Glutamatergic neuron (in vitro differentiated cells): ENCODE results near the gene ITPR1. TPM values are rescaled to one million over a fixed set of nuclear protein-coding genes. Genes with fewer than 3 reads are reported as not detected.

Source experiments
- DNase-seq: peaks from one replicate; pipeline ENCODE4 v3.0.0; 2022
- H3K27ac Mint-ChIP-seq: one replicate; pipeline ENCODE4 v1.8.0; 2020; ENCODE audit warnings: mild to moderate bottlenecking, mixed read lengths, inconsistent platforms; ENCODE audit not compliant: unreplicated experiment
- H3K27me3 Mint-ChIP-seq: one replicate; pipeline ENCODE4 v1.8.0; 2020; ENCODE audit warnings: mild to moderate bottlenecking, moderate library complexity, mixed read lengths, inconsistent platforms; ENCODE audit not compliant: unreplicated experiment
- H3K36me3 Mint-ChIP-seq: one replicate; pipeline ENCODE4 v1.8.0; 2020; ENCODE audit warnings: mild to moderate bottlenecking, mixed read lengths, inconsistent platforms; ENCODE audit not compliant: unreplicated experiment
- H3K4me1 Mint-ChIP-seq: one replicate; pipeline ENCODE4 v1.8.0; 2020; ENCODE audit warnings: mild to moderate bottlenecking, low read depth, mixed read lengths, inconsistent platforms; ENCODE audit not compliant: unreplicated experiment
- H3K4me3 Mint-ChIP-seq: one replicate; pipeline ENCODE4 v1.8.0; 2020; ENCODE audit warnings: mild to moderate bottlenecking, mixed read lengths, inconsistent platforms; ENCODE audit not compliant: unreplicated experiment
- H3K9me3 Mint-ChIP-seq: one replicate; pipeline ENCODE4 v1.8.0; 2020; ENCODE audit warnings: mild to moderate bottlenecking, moderate library complexity, mixed read lengths, inconsistent platforms; ENCODE audit not compliant: unreplicated experiment
- CTCF ChIP-seq: fragments of 200-600 bp; sonication (generic); IDR thresholded peaks from one replicate; pipeline ENCODE4 v1.5.0; 2021; ENCODE audit not compliant: partially characterized antibody, unreplicated experiment
- total RNA-seq: library from RNA; stranded (reverse); fragmentation: NEBNext Ultra II Directional; extraction: Animal tissue kit (Norgen Biotek cat#: 25700); gene quantifications from one replicate; pipeline ENCODE4 v1.2.1, GENCODE V29; 2021; ENCODE audit not compliant: unreplicated experiment

The ITPR1 gene
- total RNA-seq, 1 donor from 2014 or later, result 6.9 TPM

- TF ChIP-seq CTCF, result no peak
- Mint-ChIP-seq H3K27me3 (peaks cover 2% of the 10 kb centered on the region), H3K36me3 (no peaks in the 10 kb centered on the region), H3K9me3 (peaks cover 3% of the 10 kb centered on the region), H3K4me1 (peaks cover 6% of the 10 kb centered on the region), H3K4me3 (no peak overlapping the region), H3K27ac (no peak overlapping the region)
- no peak for DNase-seq
Observed at GRCh38 chr3:4505688-4506558, 12.8 kb downstream of the ITPR1 start.

DNA sequence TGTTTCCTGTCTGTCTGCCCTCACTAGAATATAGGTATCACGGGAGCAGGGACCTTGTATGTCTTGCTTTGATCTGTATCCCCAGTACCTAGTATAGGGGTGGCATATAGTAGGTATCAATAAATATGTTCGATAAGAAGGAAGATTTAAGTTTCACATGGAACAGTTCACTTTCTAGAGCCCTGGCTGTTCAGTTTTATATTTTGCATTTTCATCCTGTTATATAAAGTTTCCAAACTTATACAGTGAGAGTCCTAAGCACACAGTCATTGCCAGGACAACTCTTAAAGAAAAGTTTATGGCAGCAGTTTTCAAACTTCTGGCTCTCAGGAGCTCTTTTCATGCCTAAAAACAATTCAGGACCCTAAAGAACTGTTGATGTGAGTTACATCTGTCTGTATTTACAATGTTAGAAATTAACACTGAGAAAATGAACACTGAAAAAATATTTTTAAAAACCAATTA lies 13.4 kb downstream of the ITPR1 start:
- Mint-ChIP-seq H3K36me3 (no peaks in the 10 kb centered on the region), H3K4me1 (peaks cover 6% of the 10 kb centered on the region), H3K9me3 (peaks cover 3% of the 10 kb centered on the region), H3K27me3 (peaks cover 2% of the 10 kb centered on the region), H3K27ac (no peak overlapping the region), H3K4me3 (no peak overlapping the region)
- TF ChIP-seq CTCF, result no peak
- no peak for DNase-seq

DNA sequence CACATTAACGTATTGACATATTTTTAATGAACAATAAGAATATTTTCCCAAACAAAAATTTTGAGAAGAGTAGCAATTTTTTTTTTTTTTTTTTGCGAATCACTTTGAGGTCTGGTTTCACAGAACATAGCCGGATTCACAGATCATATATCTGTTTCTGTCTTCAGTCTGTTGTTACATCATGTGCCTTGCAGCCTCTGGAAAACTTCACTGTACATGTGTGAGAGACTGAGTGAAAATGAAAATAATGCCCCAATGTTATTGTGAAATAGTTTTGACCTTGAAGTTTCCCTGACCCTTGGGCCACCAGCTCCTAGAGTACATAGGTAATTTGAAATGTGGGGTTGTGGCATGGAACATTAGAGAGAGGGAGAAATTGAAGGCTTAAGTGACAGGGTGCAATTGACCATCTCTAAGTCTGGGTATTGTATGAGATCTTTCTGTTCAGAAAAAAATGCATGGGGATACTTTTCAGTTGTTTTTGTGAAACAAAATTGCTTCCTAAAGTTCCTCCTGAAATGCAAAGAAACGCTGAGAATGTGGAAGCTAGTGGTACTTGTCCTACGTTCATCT lies 14.0 kb downstream of the ITPR1 start:
- Mint-ChIP-seq H3K27me3 (peaks cover 2% of the 10 kb centered on the region), H3K27ac (no peak overlapping the region), H3K36me3 (no peaks in the 10 kb centered on the region), H3K9me3 (peaks cover 3% of the 10 kb centered on the region), H3K4me3 (no peak overlapping the region), H3K4me1 (peaks cover 5% of the 10 kb centered on the region)
- TF ChIP-seq CTCF, result no peak
- no peak for DNase-seq

- no peak for DNase-seq
- Mint-ChIP-seq H3K4me1 (peaks cover 5% of the 10 kb centered on the region), H3K9me3 (peaks cover 3% of the 10 kb centered on the region), H3K4me3 (no peak overlapping the region), H3K36me3 (no peaks in the 10 kb centered on the region), H3K27me3 (peaks cover 2% of the 10 kb centered on the region), H3K27ac (no peak overlapping the region)
- no peak for TF ChIP-seq CTCF
Observed at GRCh38 chr3:4508048-4508981, 15.2 kb downstream of the ITPR1 start.
